K562 (cell line): ENCODE results near the gene TMEM203. TPM values are rescaled to one million over a fixed set of nuclear protein-coding genes. Genes with fewer than 3 reads are reported as not detected.
A peak's percentile ranks its signal among the peaks of the same experiment; 100 is the strongest.

Source experiments
- BHLHE40 ChIP-seq: IDR thresholded peaks from 2 replicates; pipeline ENCODE4 v1.6.1; 2011; ENCODE audit warnings: low read length, improper control_type of control experiment
- CHD7 ChIP-seq: fragments of 200-600 bp; sonication (generic); IDR thresholded peaks from one replicate; pipeline ENCODE4 v1.6.1; 2012; ENCODE audit warnings: mild to moderate bottlenecking, low read depth, low read length, inconsistent platforms
- MAX ChIP-seq: sonication (generic); formaldehyde crosslinking; IDR thresholded peaks from 2 replicates; pipeline ENCODE4 v1.9.0; 2022; ENCODE audit warnings: mild to moderate bottlenecking, missing genetic modification reagents
- MYC ChIP-seq, 2 experiments: fragments of 250-450 bp in 1 of 2; sonication (Bioruptor Pico) in 1 of 2; IDR thresholded peaks; 2 replicates each; pipeline versions ENCODE4 v1.5.1 to v1.6.1; 2012 to 2021; ENCODE audit warnings: low read depth in 2 of 2, borderline replicate concordance in 1 of 2, improper control_type of control experiment in 1 of 2, low read length in 1 of 2, mild to moderate bottlenecking in 1 of 2, moderate library complexity in 1 of 2
- NRF1 ChIP-seq, 2 experiments: fragments of 450-650 bp; IDR thresholded peaks in 1 of 2; conservative IDR thresholded peaks in 1 of 2; 2 replicates each; pipeline ENCODE4 v1.6.1; 2014; ENCODE audit warnings: mild to moderate bottlenecking in 2 of 2
- RBM34 ChIP-seq: fragments of 200-400 bp; formaldehyde crosslinking; IDR thresholded peaks from 2 replicates; pipeline ENCODE4 v1.6.1; 2018; ENCODE audit warnings: low read length, borderline replicate concordance; ENCODE audit not compliant: insufficient read depth
- ZBTB11 ChIP-seq, 3 experiments: fragments of 200-800 bp in 1 of 3; fragments of 250-450 bp in 1 of 3; fragments of 450-650 bp in 1 of 3; sonication (Bioruptor Pico) in 1 of 3; sonication (Bioruptor generic) in 1 of 3; formaldehyde crosslinking in 1 of 3; IDR thresholded peaks; 2 replicates each; pipeline versions ENCODE4 v1.6.1 to v1.8.0; 2016 to 2022; ENCODE audit warnings: mild to moderate bottlenecking in 2 of 3, missing genetic modification characterization in 2 of 3, missing compliant biosample characterization in 1 of 3, moderate library complexity in 1 of 3
- ZNF584 ChIP-seq: fragments of 200-800 bp; sonication (Bioruptor generic); IDR thresholded peaks from 2 replicates; pipeline ENCODE4 v1.6.1; 2016; ENCODE audit warnings: low read depth, mild to moderate bottlenecking, missing genetic modification characterization, missing compliant biosample characterization
- polyA plus RNA-seq, 8 experiments: library from polyadenylated mRNA; depleted of rRNA in 4 of 8; stranded (reverse) in 5 of 8; unstranded in 3 of 8; fragments of >200 nt; fragmentation: Nextera tagmentation in 2 of 8; fragmentation: Illumina TruSeq in 1 of 8; extraction: Ambion mirVana in 2 of 8; extraction: Trizol in 1 of 8; gene quantifications; 2 replicates each; pipeline versions ENCODE4 v1.2.1 to v1.2.3, GENCODE V29; 2011 to 2014; ENCODE audit warnings: inconsistent platforms in 1 of 8, missing spikeins in 1 of 8
- total RNA-seq, 7 experiments: library from RNA; depleted of rRNA in 6 of 7; stranded (reverse); fragments of >200 nt in 6 of 7; fragmentation: Illumina TruSeq in 2 of 7; extraction: Trizol in 2 of 7; gene quantifications; 2 replicates each; pipeline versions ENCODE4 v1.2.1 to v1.2.3, GENCODE V29; 2011 to 2021; ENCODE audit warnings: low replicate concordance in 1 of 7

Gene TMEM203
- total and polyA plus RNA-seq, 9 of the 15 experiments (the other 6 are each of a cell fraction or from before 2014, with no cell fraction given) = 8.8 to 59.5 (median 37.6) TPM

DNA sequence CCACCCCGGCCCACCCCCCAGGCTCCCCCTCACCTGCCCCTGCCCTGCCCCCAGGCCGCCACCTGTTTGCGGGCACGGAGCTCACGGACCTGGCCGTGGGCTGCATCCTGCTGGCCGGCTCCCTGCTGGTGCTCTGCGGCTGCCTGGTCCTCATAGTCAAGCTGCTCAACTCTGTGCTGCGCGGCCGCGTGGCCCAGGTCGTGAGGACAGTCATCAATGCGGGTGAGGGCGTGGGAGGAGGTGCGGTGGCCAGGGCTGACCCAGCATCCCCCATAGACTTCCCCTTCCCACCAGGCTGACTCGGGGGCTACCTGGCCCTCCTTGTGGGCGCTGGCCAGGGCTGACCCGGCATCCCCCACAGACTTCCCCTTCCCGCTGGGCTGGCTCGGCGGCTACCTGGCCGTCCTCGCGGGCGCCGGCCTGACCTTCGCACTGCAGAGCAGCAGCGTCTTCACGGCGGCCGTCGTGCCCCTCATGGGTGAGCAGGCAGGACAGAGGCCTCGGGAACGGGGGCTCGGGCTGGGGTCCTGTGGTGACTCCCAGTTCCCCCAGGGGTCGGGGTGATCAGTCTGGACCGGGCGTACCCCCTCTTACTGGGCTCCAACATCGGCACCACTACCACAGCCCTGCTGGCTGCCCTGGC lies 28.7 kb upstream of the TMEM203 start (continued):
- TF ChIP-seq CHD7 (no peak), ZNF584 (CRISPR knock-in tag) (no peak), MAX (CRISPR knock-in tag) (peak; percentile 68; the same call in 1 of the 2 replicates), NRF1 (conservative IDR thresholded peaks at IDR 0.05 in 1 of 2, IDR thresholded peaks at IDR 0.05 in 1 of 2) (no peak), MYC (IDR thresholded peaks at IDR 0.05; ENCODE audit: low read depth, low read length) (0 out of 2 replicates have a peak, but pooled peaks have one; percentile 15), MYC (CRISPR knock-in tag; IDR thresholded peaks at IDR 0.05; ENCODE audit: borderline replicate concordance, low read depth) (no peak), RBM34 (no peak), BHLHE40 (no peak), ZBTB11 (CRISPR knock-in tag; IDR thresholded peaks at IDR 0.05) (no peak)
